Gastrocnemius medialis (tissue), 4 donors: ENCODE data around the gene ORAI2. TPM values are rescaled to one million over a fixed set of nuclear protein-coding genes. Genes with fewer than 3 reads are reported as not detected.

Source experiments
- ATAC-seq, 2 donors: fragments of 150-250 bp; one replicate each; pipeline ENCODE4 v1.9.1; 2016
- DNase-seq, 2 donors: peaks; one replicate each; pipeline ENCODE4 v3.0.0-alpha.2; 2019
- H3K27ac ChIP-seq, 4 donors: fragments of 200-600 bp; sonication (generic); 1 replicate in 1 of 4; 2 replicates in 3 of 4; pipeline ENCODE4 v1.5.1; 2016 to 2018; ENCODE audit warnings: mild to moderate bottlenecking in 2 of 4, moderate library complexity in 1 of 4
- H3K27me3 ChIP-seq, 3 donors: fragments of 200-600 bp; sonication (generic) in 2 of 3; 1 replicate in 1 of 3; 2 replicates in 2 of 3; pipeline versions ENCODE4 v1.5.1 to v1.6.0; 2016 to 2019; ENCODE audit warnings: mild to moderate bottlenecking in 1 of 3, moderate library complexity in 1 of 3
- H3K36me3 ChIP-seq, 2 donors: fragments of 200-600 bp; sonication (generic) in 1 of 2; one replicate each; pipeline ENCODE4 v1.5.1; 2017 to 2018
- H3K4me1 ChIP-seq, 2 donors: fragments of 200-600 bp; sonication (generic) in 1 of 2; one replicate each; pipeline ENCODE4 v1.5.1; 2016 to 2017; ENCODE audit warnings: mild to moderate bottlenecking in 2 of 2
- H3K4me3 ChIP-seq, 4 donors: fragments of 200-600 bp; sonication (generic) in 3 of 4; 1 replicate in 1 of 4; 2 replicates in 3 of 4; pipeline ENCODE4 v1.5.1; 2016 to 2019; ENCODE audit warnings: mild to moderate bottlenecking in 2 of 4
- H3K9me3 ChIP-seq, 3 donors: fragments of 200-600 bp; sonication (generic) in 2 of 3; 1 replicate in 1 of 3; 2 replicates in 2 of 3; pipeline ENCODE4 v1.5.1; 2016 to 2019
- POLR2A ChIP-seq, 2 donors: fragments of 450-650 bp; IDR thresholded peaks; one replicate each; pipeline ENCODE4 v1.6.1; 2017; ENCODE audit warnings: antibody characterized with exemption in 2 of 2, mild to moderate bottlenecking in 2 of 2, moderate library complexity in 2 of 2
- in situ Hi-C, 4 donors: fragments of 200-750 bp; cut with MboI; loops; one replicate each; pipeline versions ENCODE4 v1.15.0 to v1.8.0; 2017; ENCODE audit warnings: low sequenced_read_pairs in 4 of 4
- intact Hi-C: fragments of 100-400 bp; cut with DNase I; formaldehyde crosslinking; loops from one replicate; pipeline ENCODE4 v1.15.1; 2023; ENCODE audit warnings: low total_unique reads
- total RNA-seq, 4 donors: library from RNA; depleted of rRNA; stranded (reverse); fragments of >200 nt; gene quantifications; one replicate each; pipeline versions ENCODE4 v1.1.0 to v1.2.3, GENCODE V29; 2016
- TF ChIP-seq, protein P1 (sequence below), 5 experiments: fragments of 450-650 bp in 3 of 5; fragments of 200-600 bp in 2 of 5; sonication (generic) in 2 of 5; IDR thresholded peaks in 4 of 5; conservative IDR thresholded peaks in 1 of 5; 1 replicate in 4 of 5; 2 replicates in 1 of 5; pipeline ENCODE4 v1.5.1; 2016 to 2019; ENCODE audit warnings: antibody characterized with exemption in 5 of 5, mild to moderate bottlenecking in 3 of 5, moderate library complexity in 3 of 5

ORAI2 gene
- 1 to 10 TPM; 1.8 to 4.1 (median 2.3) TPM for total RNA-seq

DNA sequence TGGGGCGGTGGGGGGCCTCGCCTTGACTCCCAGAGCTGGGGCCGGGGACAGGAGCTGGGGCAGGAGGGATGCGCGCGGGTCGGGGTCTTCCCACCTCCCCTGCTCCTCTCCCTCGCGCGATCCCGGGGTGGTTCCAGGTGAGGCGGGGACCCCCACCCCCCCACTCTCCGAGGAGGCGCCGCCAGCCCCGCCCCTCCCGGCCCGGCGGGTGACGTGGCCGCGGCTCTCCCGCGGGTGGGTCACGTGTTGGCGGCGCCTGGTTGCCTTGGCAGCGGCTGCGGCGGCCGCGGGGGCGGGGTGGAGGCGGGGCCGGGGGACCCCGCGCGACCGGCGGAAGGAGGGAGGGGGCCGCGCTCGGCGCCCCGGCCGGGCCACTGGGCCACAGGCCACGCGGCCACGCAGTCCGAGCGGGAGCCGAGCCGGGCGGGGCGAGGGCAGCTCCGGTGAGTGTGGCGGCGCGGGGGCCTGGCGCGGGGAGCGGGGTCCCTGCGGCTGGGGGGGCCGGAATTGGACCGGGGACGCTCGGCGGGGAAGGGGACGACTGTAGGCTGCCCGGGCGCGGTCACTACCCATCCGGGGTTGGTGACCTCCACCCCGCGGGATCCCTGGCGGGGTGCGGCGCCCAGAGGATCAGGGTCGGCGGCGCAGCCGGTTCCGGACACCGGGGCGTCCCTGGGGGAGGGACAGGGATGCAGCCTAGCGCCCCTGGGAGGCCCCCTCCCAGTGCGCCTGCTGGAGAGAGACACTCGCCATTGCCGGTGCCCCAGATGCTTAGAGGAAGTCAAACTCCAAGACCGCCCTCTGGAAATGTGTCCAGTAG, at the start of gene ORAI2:
Gene ORAI2, plus strand, starts transcription at position 357 of the 820 bp plus-strand sequence. CDS start 5,382 bp downstream, outside the sequence.
- in situ Hi-C loops (no loop called here), intact Hi-C loops (no loop called here)
- no peak for TF ChIP-seq POLR2A (IDR thresholded peaks at IDR 0.05)
- Histone ChIP-seq H3K4me3 (peak within 1 kb of the TSS; percentile 55 to 75 (median 66)), H3K4me1 (peaks cover 9% of the 10 kb centered on the region in 2 donors), H3K27ac (peak within 1 kb of the TSS in 3 of 4 donors; percentile 38 to 49 (median 39)), H3K9me3 (no peaks in the 10 kb centered on the region), H3K27me3 (no peaks in the 10 kb centered on the region), H3K36me3 (no peaks in the 10 kb centered on the region)
- DNase-seq: peak; percentile 32 to 47
- ATAC-seq: peak; percentile 68 to 72

- no peak for ATAC-seq
- in situ Hi-C loops: loop anchor here in 3 of 4 donors (25.0 kb wide), 1 partner anchor 850 kb away; no protein-coding TSS in a partner anchor
These were observed 46.3 kb upstream of the ORAI2 start for GRCh38 chr7:102387064-102387463.

DNA sequence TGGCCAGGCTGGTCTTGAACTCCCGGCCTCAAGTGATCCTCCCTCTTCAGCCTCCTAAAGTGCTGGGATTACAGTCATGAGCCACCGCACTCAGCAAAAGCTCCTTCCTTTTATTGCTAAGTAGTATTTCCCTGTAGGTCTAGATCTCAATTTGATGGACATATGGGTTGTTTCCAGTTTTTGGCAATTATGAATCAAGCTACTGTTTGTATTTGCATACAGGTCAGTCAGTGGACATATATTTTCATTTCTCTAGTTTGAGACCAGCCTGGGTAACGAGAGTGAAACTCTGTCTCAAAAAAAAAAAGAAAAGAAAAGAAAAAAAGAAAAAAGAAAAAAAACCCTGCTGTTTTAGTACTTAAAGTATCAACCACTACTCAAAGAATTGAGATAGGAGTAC, 43.6 kb upstream of the ORAI2 start:
- H3K27ac ChIP-seq: peak overlapping the region in 1 of 4 donors; percentile 2
- H3K27me3 ChIP-seq: no peaks in the 10 kb centered on the region
- peaks cover 0 to 8% of the 10 kb centered on the region in 2 donors for H3K36me3 ChIP-seq
- TF ChIP-seq, protein P1, sequence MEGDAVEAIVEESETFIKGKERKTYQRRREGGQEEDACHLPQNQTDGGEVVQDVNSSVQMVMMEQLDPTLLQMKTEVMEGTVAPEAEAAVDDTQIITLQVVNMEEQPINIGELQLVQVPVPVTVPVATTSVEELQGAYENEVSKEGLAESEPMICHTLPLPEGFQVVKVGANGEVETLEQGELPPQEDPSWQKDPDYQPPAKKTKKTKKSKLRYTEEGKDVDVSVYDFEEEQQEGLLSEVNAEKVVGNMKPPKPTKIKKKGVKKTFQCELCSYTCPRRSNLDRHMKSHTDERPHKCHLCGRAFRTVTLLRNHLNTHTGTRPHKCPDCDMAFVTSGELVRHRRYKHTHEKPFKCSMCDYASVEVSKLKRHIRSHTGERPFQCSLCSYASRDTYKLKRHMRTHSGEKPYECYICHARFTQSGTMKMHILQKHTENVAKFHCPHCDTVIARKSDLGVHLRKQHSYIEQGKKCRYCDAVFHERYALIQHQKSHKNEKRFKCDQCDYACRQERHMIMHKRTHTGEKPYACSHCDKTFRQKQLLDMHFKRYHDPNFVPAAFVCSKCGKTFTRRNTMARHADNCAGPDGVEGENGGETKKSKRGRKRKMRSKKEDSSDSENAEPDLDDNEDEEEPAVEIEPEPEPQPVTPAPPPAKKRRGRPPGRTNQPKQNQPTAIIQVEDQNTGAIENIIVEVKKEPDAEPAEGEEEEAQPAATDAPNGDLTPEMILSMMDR (IDR thresholded peaks at IDR 0.05 in 4 of 5, conservative IDR thresholded peaks at IDR 0.05 in 1 of 5): no peak
- TF ChIP-seq POLR2A (IDR thresholded peaks at IDR 0.05): no peak
- no peak overlapping the region for H3K4me3 ChIP-seq
- DNase-seq (no peak), ATAC-seq (no peak)
- no peaks in the 10 kb centered on the region for H3K4me1 ChIP-seq
- in situ Hi-C loops: loop anchor here (5.0 to 25.0 kb wide), 2 partner anchors 108 to 853 kb away; no protein-coding TSS in a partner anchor
- H3K9me3 ChIP-seq: no peaks in the 10 kb centered on the region
- intact Hi-C loops: loop anchor here (1.0 kb wide), 1 partner anchor 111 kb away; no protein-coding TSS in a partner anchor

More at GRCh38 chr7:102387064-102387463, 46.3 kb upstream of the ORAI2 start:
- H3K36me3 ChIP-seq: peaks cover 0 to 8% of the 10 kb centered on the region in 2 donors
- intact Hi-C loops: no loop called here
- H3K4me1 ChIP-seq: no peaks in the 10 kb centered on the region
- TF ChIP-seq, protein P1 (IDR thresholded peaks at IDR 0.05 in 4 of 5, conservative IDR thresholded peaks at IDR 0.05 in 1 of 5): no peak
- TF ChIP-seq POLR2A (IDR thresholded peaks at IDR 0.05): no peak
- DNase-seq: no peak
- H3K27me3 ChIP-seq: no peaks in the 10 kb centered on the region
- H3K9me3 ChIP-seq: no peaks in the 10 kb centered on the region
- H3K4me3 ChIP-seq: no peak overlapping the region
- no peak overlapping the region for H3K27ac ChIP-seq

DNA sequence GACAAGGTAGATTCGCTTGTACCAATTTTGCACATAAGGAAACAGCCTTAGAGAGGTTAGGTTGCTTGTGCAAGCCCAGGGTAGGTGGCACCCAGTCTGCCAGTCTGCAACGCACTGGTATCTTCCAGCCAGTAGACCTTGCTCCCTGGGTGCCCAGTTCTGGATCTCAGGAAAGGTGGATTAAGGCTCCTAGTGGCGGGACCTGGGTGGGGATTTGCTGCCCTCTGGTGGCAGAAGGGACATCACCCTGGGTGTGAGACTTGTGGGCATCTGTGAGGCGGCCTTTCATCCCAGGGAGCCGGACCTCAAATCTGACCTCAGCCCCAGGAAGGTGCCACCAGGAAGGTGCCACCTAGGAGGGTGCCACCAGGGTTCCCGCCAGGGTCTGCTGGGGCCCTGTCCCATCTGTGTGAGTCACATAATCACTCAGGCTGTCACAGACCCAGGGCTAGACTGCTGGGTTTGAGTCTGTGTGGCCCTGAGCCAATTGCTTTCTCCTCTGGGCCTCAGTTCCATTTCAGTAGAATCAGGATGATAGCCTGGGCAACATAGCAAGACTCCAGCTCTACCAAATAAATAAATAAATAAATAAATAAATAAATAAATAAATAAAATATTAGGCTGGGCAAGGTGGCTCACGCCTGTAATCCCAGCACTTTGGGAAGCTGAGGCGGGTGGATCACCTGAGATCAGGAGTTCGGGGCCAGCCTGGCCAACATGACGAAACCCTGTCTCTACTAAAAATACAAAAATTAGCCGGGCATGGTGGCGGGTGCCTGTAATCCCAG, 42.5 kb upstream of the ORAI2 start:
- Histone ChIP-seq H3K27me3 (no peaks in the 10 kb centered on the region), H3K4me1 (peaks cover 0 to 5% of the 10 kb centered on the region in 2 donors), H3K9me3 (no peaks in the 10 kb centered on the region), H3K27ac (no peak overlapping the region), H3K36me3 (peaks cover 0 to 4% of the 10 kb centered on the region in 2 donors), H3K4me3 (no peak overlapping the region)
- no peak for TF ChIP-seq POLR2A (IDR thresholded peaks at IDR 0.05)
- TF ChIP-seq, protein P1 (IDR thresholded peaks at IDR 0.05 in 4 of 5, conservative IDR thresholded peaks at IDR 0.05 in 1 of 5): peak; percentile 91 to 96 (median 94)
- peak; percentile 88 to 91 for ATAC-seq
- intact Hi-C loops: loop anchor here (1.0 kb wide), 1 partner anchor 112 kb away; no protein-coding TSS in a partner anchor
- in situ Hi-C loops: loop anchor here (5.0 to 25.0 kb wide), 2 partner anchors 109 to 854 kb away; no protein-coding TSS in a partner anchor
- DNase-seq: peak; percentile 62 to 81
